Measurements from ENCODE around the gene RIPOR3.

The RIPOR3 gene

GRCh38 chr20:50567860-50568548, 123.3 kb downstream of the RIPOR3 start:
- ChIA-PET CTCF (interaction anchor here (1.6 kb wide), 1 partner anchor 20 kb away, joined by 4 read pairs; no protein-coding TSS in a partner anchor), POLR2A (no interaction called here)
- TF ChIP-seq CTCF (IDR thresholded peaks at IDR 0.05; ENCODE audit: control extremely low read depth, extremely low read depth, low read depth, missing control alignments) = no peak
- DNase-seq (ENCODE audit: extremely low spot score) = no peak

DNA sequence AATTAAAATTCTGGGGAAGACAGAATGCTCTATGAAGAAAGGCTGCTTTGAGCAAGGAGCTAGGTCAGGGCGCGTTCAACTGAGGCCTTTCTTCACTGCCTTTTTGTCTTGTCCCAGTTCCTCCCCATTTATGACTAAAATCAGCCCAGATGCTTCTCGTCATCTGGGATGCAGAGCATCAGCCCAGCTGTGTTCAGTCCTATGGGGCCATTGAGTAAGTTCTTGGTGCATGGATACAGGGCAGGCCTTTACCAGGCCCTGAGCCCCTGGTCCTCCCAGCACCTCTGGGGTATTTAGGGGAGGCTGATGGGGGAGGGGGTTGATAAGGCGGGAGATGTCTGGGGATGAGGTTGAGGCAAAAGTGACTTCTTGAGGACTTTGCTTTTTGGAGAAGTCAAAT, 125.5 kb downstream of the RIPOR3 start:
- TF ChIP-seq CTCF (IDR thresholded peaks at IDR 0.05; ENCODE audit: control extremely low read depth, extremely low read depth, low read depth, missing control alignments) = no peak
- CTCF ChIA-PET = interaction anchor here (1.4 to 1.7 kb wide), 3 partner anchors 12 to 18 kb away, joined by 4 read pairs; no protein-coding TSS in a partner anchor
- POLR2A ChIA-PET = no interaction called here
- DNase-seq (ENCODE audit: extremely low spot score) = no peak

- no peak for DNase-seq (ENCODE audit: extremely low spot score)
- CTCF ChIA-PET = interaction anchor here (1.4 to 1.7 kb wide), 2 partner anchors 12 to 18 kb away, joined by 4 read pairs; no protein-coding TSS in a partner anchor
- POLR2A ChIA-PET = no interaction called here
- no peak for TF ChIP-seq CTCF (IDR thresholded peaks at IDR 0.05; ENCODE audit: control extremely low read depth, extremely low read depth, low read depth, missing control alignments)
These were observed 126.0 kb downstream of the RIPOR3 start for GRCh38 chr20:50565383-50565782.

GRCh38 chr20:50563133-50563944, 128.0 kb downstream of the RIPOR3 start:
- no peak for TF ChIP-seq CTCF (IDR thresholded peaks at IDR 0.05; ENCODE audit: control extremely low read depth, extremely low read depth, low read depth, missing control alignments)
- ChIA-PET CTCF (interaction anchor here (1.8 to 2.9 kb wide), 3 partner anchors 10 to 71 kb away, joined by 7 to 10 read pairs (median 9); no protein-coding TSS in a partner anchor), POLR2A (no interaction called here)
- no peak for DNase-seq (ENCODE audit: extremely low spot score)

- CTCF ChIA-PET = interaction anchor here (1.0 to 2.9 kb wide), 9 partner anchors 8 to 442 kb away, joined by 3 to 10 read pairs (median 6); partner anchors contain the start of gene CEBPB
- no peak for DNase-seq (ENCODE audit: extremely low spot score)
- POLR2A ChIA-PET = no interaction called here
- TF ChIP-seq CTCF (IDR thresholded peaks at IDR 0.05; ENCODE audit: control extremely low read depth, extremely low read depth, low read depth, missing control alignments) = no peak
These were observed 129.1 kb downstream of the RIPOR3 start for GRCh38 chr20:50562262-50562701.

DNA sequence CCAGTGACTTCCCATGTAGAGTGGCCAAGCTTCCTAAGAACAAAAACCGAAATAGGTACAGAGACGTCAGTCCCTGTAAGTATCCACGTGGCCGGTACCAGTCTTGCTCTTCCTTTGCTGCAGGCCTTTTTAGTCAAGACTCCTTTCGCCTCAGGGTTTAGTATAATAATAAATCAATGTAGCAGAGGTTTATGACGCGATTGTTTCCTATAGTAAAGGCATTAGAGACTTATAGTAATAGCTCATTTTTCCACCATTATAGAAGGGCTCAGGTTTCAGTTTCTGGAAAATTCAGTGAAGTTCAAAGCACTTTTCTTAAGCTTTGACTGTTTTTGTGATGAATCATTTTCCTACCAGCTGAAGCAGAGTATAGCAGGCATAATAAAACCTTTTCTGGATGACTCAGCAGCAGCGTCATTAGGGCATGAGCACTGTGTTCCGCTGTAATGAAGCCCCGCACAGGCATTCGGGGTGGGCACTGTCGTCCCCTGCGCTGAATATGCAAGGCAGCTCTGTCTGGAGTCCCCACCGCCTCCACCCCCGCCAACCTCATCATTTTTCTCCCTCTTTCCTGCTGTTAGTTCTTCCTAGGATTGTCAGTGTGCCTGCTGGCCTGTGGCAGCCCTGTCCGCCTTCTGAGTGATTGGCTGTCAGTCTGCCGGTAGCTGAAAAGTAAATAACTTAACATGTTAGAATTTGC, 129.8 kb downstream of the RIPOR3 start:
- ChIA-PET CTCF (interaction anchor here (0.8 to 2.9 kb wide), 12 partner anchors 8 to 441 kb away, joined by 3 to 10 read pairs (median 4); partner anchors contain the start of gene CEBPB), POLR2A (no interaction called here)
- TF ChIP-seq CTCF (IDR thresholded peaks at IDR 0.05; ENCODE audit: control extremely low read depth, extremely low read depth, low read depth, missing control alignments) = no peak
- DNase-seq (ENCODE audit: extremely low spot score) = no peak

Data from GM10248 (cell line).